H1 (cell line): ENCODE measurements around the gene FAM50A. TPM values are rescaled to one million over a fixed set of nuclear protein-coding genes. Genes with fewer than 3 reads are reported as not detected.

ENCODE experiments used
- CTCF ChIA-PET: fragments of 300-600 bp; sonication (Branson Sonifier 250); formaldehyde crosslinking; loops from one replicate; lab custom pipeline; 2021; ENCODE audit not compliant: partially characterized antibody; lab: Charles Lee
- POLR2A ChIA-PET: fragments of 300-600 bp; sonication (Branson Sonifier 250); formaldehyde crosslinking; loops from one replicate; lab custom pipeline; 2021; ENCODE audit warnings: inconsistent platforms; ENCODE audit not compliant: partially characterized antibody; lab: Charles Lee
- DNase-seq, 2 experiments: peaks; one replicate each; pipeline versions ENCODE4 v3.0.0 to v3.0.0-alpha.2; 2010 to 2022; ENCODE audit warnings: low spot score in 2 of 2, low read depth in 1 of 2, mixed read lengths in 1 of 2
- FAIRE-seq: peaks from 2 replicates; lab custom pipeline; 2011; peaks lifted over from hg19 to GRCh38; lab: Jason Lieb, UNC
- H2AFZ ChIP-seq: 2 replicates; pipeline ENCODE4 v1.8.1; 2012; ENCODE audit warnings: low read length, inconsistent platforms
- H2AK5ac ChIP-seq: 2 replicates; pipeline ENCODE4 v1.6.1; 2013; ENCODE audit warnings: low read depth, low read length
- H2BK120ac ChIP-seq: replicated peaks from 2 replicates; pipeline ENCODE3; 2013; ENCODE audit warnings: low read depth, low read length, inconsistent platforms
- H2BK12ac ChIP-seq: 2 replicates; pipeline ENCODE4 v1.6.1; 2013; ENCODE audit warnings: low read depth, low read length
- H2BK15ac ChIP-seq: 2 replicates; pipeline ENCODE4 v1.6.1; 2013; ENCODE audit warnings: low read length
- H2BK20ac ChIP-seq: 2 replicates; pipeline ENCODE4 v1.6.1; 2013; ENCODE audit warnings: low read length
- H2BK5ac ChIP-seq: 2 replicates; pipeline ENCODE4 v1.6.1; 2013; ENCODE audit warnings: low read depth, low read length
- H3K14ac ChIP-seq: 2 replicates; pipeline ENCODE4 v1.6.1; 2013; ENCODE audit warnings: inconsistent platforms; ENCODE audit not compliant: insufficient read length
- H3K18ac ChIP-seq: 2 replicates; pipeline ENCODE4 v1.6.1; 2013; ENCODE audit warnings: low read length; ENCODE audit errors: extremely low read depth
- H3K23ac ChIP-seq: 2 replicates; pipeline ENCODE4 v1.6.1; 2013; ENCODE audit warnings: inconsistent platforms; ENCODE audit not compliant: insufficient read length
- H3K23me2 ChIP-seq: 2 replicates; pipeline ENCODE4 v1.6.1; 2013; ENCODE audit warnings: low read depth, low read length
- H3K27ac ChIP-seq: 2 replicates; pipeline ENCODE4 v1.6.1; 2011; ENCODE audit warnings: low read depth, low read length, inconsistent platforms
- H3K27me3 ChIP-seq, 4 experiments: replicated peaks in 1 of 4; 1 replicate in 1 of 4; 2 replicates in 3 of 4; pipeline versions ENCODE4 v1.6.1 to v1.8.1; 2011 to 2013; ENCODE audit warnings: low read length in 3 of 4, mild to moderate bottlenecking in 3 of 4, inconsistent platforms in 2 of 4, mixed read lengths in 2 of 4, moderate library complexity in 1 of 4; ENCODE audit not compliant: control insufficient read depth in 3 of 4, insufficient read depth in 3 of 4; ENCODE audit errors: extremely low read depth in 1 of 4
- H3K36me3 ChIP-seq, 4 experiments: 2 replicates each; pipeline versions ENCODE4 v1.6.1 to v1.8.1; 2011 to 2013; ENCODE audit warnings: mild to moderate bottlenecking in 4 of 4, low read length in 3 of 4, moderate library complexity in 2 of 4, control low read depth in 1 of 4, inconsistent platforms in 1 of 4; ENCODE audit not compliant: insufficient read depth in 4 of 4, control insufficient read depth in 2 of 4
- H3K4ac ChIP-seq: replicated peaks from 2 replicates; pipeline ENCODE3; 2013; ENCODE audit warnings: low read length, low read depth, mixed read lengths, inconsistent platforms; ENCODE audit not compliant: insufficient read length
- H3K4me1 ChIP-seq, 4 experiments: replicated peaks in 1 of 4; 1 replicate in 1 of 4; 2 replicates in 3 of 4; pipeline versions ENCODE4 v1.6.1 to v1.8.1; 2011 to 2013; ENCODE audit warnings: low read length in 3 of 4, inconsistent platforms in 2 of 4, mixed read lengths in 1 of 4; ENCODE audit not compliant: insufficient read depth in 4 of 4, control insufficient read depth in 3 of 4
- H3K4me2 ChIP-seq, 2 experiments: 2 replicates each; pipeline versions ENCODE4 v1.6.1 to v1.8.1; 2011 to 2013; ENCODE audit warnings: low read depth in 2 of 2, low read length in 2 of 2, control low read depth in 1 of 2, inconsistent platforms in 1 of 2, mild to moderate bottlenecking in 1 of 2; ENCODE audit not compliant: insufficient read depth in 1 of 2
- H3K4me3 ChIP-seq, 4 experiments: fragments of 200-600, 300-600 bp in 1 of 4; sonication (generic), shearing (Covaris generic), sonication (Bioruptor Twin) in 1 of 4; 2 replicates each; pipeline versions ENCODE4 v1.5.1 to v1.8.1; 2011 to 2016; ENCODE audit warnings: low read length in 4 of 4, low read depth in 3 of 4, control low read depth in 2 of 4, inconsistent platforms in 2 of 4, mild to moderate bottlenecking in 2 of 4, mixed read lengths in 1 of 4, moderate library complexity in 1 of 4; ENCODE audit not compliant: insufficient read depth in 2 of 4; ENCODE audit errors: extremely low read depth in 1 of 4
- H3K56ac ChIP-seq: replicated peaks from 2 replicates; pipeline ENCODE3; 2013; ENCODE audit warnings: low read depth, mild to moderate bottlenecking, mixed read lengths, low read length, inconsistent platforms; ENCODE audit not compliant: insufficient read length
- H3K79me1 ChIP-seq: 2 replicates; pipeline ENCODE4 v1.6.1; 2013; ENCODE audit warnings: low read depth, low read length, control low read depth
- H3K79me2 ChIP-seq, 2 experiments: 2 replicates each; pipeline versions ENCODE4 v1.6.1 to v1.8.1; 2012 to 2013; ENCODE audit warnings: low read length in 2 of 2, mild to moderate bottlenecking in 2 of 2, inconsistent platforms in 1 of 2; ENCODE audit not compliant: insufficient read depth in 2 of 2, control insufficient read depth in 1 of 2
- H3K9ac ChIP-seq, 4 experiments: replicated peaks in 1 of 4; 1 replicate in 1 of 4; 2 replicates in 3 of 4; pipeline versions ENCODE4 v1.6.1 to v1.8.1; 2011 to 2013; ENCODE audit warnings: low read depth in 3 of 4, low read length in 3 of 4, control low read depth in 2 of 4, mild to moderate bottlenecking in 2 of 4, moderate library complexity in 2 of 4, inconsistent platforms in 1 of 4; ENCODE audit errors: extremely low read depth in 1 of 4
- H3K9me3 ChIP-seq, 2 experiments: 2 replicates each; pipeline versions ENCODE4 v1.6.1 to v1.8.1; 2012 to 2013; ENCODE audit warnings: mild to moderate bottlenecking in 2 of 2, moderate library complexity in 2 of 2, control low read depth in 1 of 2, inconsistent platforms in 1 of 2, low read depth in 1 of 2, low read length in 1 of 2, mixed read lengths in 1 of 2; ENCODE audit not compliant: insufficient read depth in 2 of 2
- H4K20me1 ChIP-seq, 2 experiments: replicated peaks in 1 of 2; 2 replicates each; pipeline versions ENCODE3 to v1.8.1; 2011 to 2013; ENCODE audit warnings: inconsistent platforms in 2 of 2, low read length in 2 of 2, mild to moderate bottlenecking in 1 of 2; ENCODE audit not compliant: insufficient read depth in 2 of 2, control insufficient read depth in 1 of 2
- H4K5ac ChIP-seq: 2 replicates; pipeline ENCODE4 v1.6.1; 2013; ENCODE audit warnings: low read length, low read depth, mixed read lengths, inconsistent platforms; ENCODE audit not compliant: insufficient read length
- H4K8ac ChIP-seq: 2 replicates; pipeline ENCODE4 v1.8.0; 2013; ENCODE audit warnings: mild to moderate bottlenecking, moderate library complexity, low read length, inconsistent platforms; ENCODE audit not compliant: insufficient read depth; ENCODE audit errors: extremely low read depth
- H4K91ac ChIP-seq: replicated peaks from 2 replicates; pipeline ENCODE3; 2013; ENCODE audit warnings: low read length, mixed read lengths, inconsistent platforms; ENCODE audit not compliant: insufficient read length
- BRCA1 ChIP-seq: IDR thresholded peaks from 2 replicates; pipeline ENCODE4 v1.6.1; 2012; ENCODE audit warnings: low read depth, low read length, improper control_type of control experiment
- EP300 ChIP-seq, 2 experiments: IDR thresholded peaks; 1 replicate in 1 of 2; 2 replicates in 1 of 2; pipeline ENCODE4 v1.6.1; 2011 to 2012; ENCODE audit warnings: low read depth in 2 of 2, low read length in 2 of 2, mild to moderate bottlenecking in 2 of 2, borderline replicate concordance in 1 of 2, inconsistent platforms in 1 of 2, moderate library complexity in 1 of 2
- KDM4A ChIP-seq: IDR thresholded peaks from one replicate; pipeline ENCODE4 v1.7.1; 2012; ENCODE audit warnings: low read depth, mild to moderate bottlenecking, moderate library complexity, low read length, inconsistent platforms; ENCODE audit not compliant: severe bottlenecking
- MAFK ChIP-seq: IDR thresholded peaks from 2 replicates; pipeline ENCODE4 v1.6.1; 2012; ENCODE audit warnings: low read depth, mild to moderate bottlenecking, improper control_type of control experiment, low read length
- TAF7 ChIP-seq: optimal IDR thresholded peaks from 2 replicates; pipeline ENCODE3; 2011; ENCODE audit warnings: low read depth, mild to moderate bottlenecking, inconsistent platforms, low read length, moderate library complexity, borderline replicate concordance
- WGBS, 2 experiments: shearing (Covaris generic) in 1 of 2; methylation state at CpG; one replicate each; pipeline versions ENCODE4 v1.1.6 to v1.1.7; 2013 to 2015; ENCODE audit warnings: low lambda C conversion rate in 2 of 2, mixed read lengths in 2 of 2, inconsistent platforms in 1 of 2, low coverage in 1 of 2, missing lambda C conversion rate in 1 of 2; ENCODE audit not compliant: insufficient replicate concordance in 2 of 2, insufficient coverage in 1 of 2, insufficient read length in 1 of 2; ENCODE audit errors: extremely low coverage in 1 of 2, missing lambda C conversion rate in 1 of 2; 5-methylcytosine and 5-hydroxymethylcytosine counted together
- polyA plus RNA-seq, 7 experiments: library from polyadenylated mRNA; depleted of rRNA in 3 of 7; stranded (reverse) in 5 of 7; unstranded in 2 of 7; fragments of >200 nt in 5 of 7; fragments of 200-250 nt in 2 of 7; gene quantifications; 1 replicate in 5 of 7; 2 replicates in 1 of 7; 4 replicates in 1 of 7; pipeline versions ENCODE4 v1.2.1 to v1.2.3, GENCODE V29; 2011 to 2013; ENCODE audit warnings: missing spikeins in 2 of 7, mixed read lengths in 2 of 7
- total RNA-seq: library from RNA; stranded (reverse); fragmentation: NEBNext Ultra II Directional; extraction: Animal tissue kit (Norgen Biotek cat#: 25700); gene quantifications from 2 replicates; pipeline ENCODE4 v1.2.1, GENCODE V29; 2021

Gene FAM50A
- total and polyA plus RNA-seq, 2 of the 8 experiments (the other 6 are each of a cell fraction or from before 2014, with no cell fraction given): 30.7 to 48.7 TPM

- DNase-seq (no peak), FAIRE-seq (no peak)
- H3K23ac ChIP-seq: no peak overlapping the region
- no peaks in the 10 kb centered on the region for H3K79me1 ChIP-seq
- no peaks in the 10 kb centered on the region for H3K79me2 ChIP-seq
- no peak overlapping the region for H2AK5ac ChIP-seq
- 85% methylated on average over 13 of the region's 28 CpGs; no CpG with 5 or more reads in 1 of the 2 experiments for WGBS, 2 experiments
- no peak overlapping the region for H3K4ac ChIP-seq
- CTCF ChIA-PET: interaction anchor here (1.4 kb wide), 1 partner anchor 10 kb away, joined by 3 read pairs; no protein-coding TSS in a partner anchor
- no peak overlapping the region for H3K4me2 ChIP-seq
- H3K4me1 ChIP-seq: no peaks in the 10 kb centered on the region
- H4K91ac ChIP-seq: no peak overlapping the region
- H4K20me1 ChIP-seq: no peaks in the 10 kb centered on the region
- TF ChIP-seq EP300 (IDR thresholded peaks at IDR 0.05; ENCODE audit: borderline replicate concordance in 1 of 2, low read depth in 2 of 2, low read length in 2 of 2): no peak
- no peak for TF ChIP-seq MAFK
- TF ChIP-seq TAF7: no peak
- no peak for TF ChIP-seq BRCA1
- TF ChIP-seq KDM4A: no peak
- H4K5ac ChIP-seq: no peak overlapping the region
- no peaks in the 10 kb centered on the region for H3K9me3 ChIP-seq
- H3K56ac ChIP-seq: no peak overlapping the region
- no peak overlapping the region for H2BK120ac ChIP-seq
- POLR2A ChIA-PET: interaction anchor here (1.4 kb wide), 1 partner anchor 11 kb away, joined by 3 read pairs; no protein-coding TSS in a partner anchor
- no peak overlapping the region for H2BK12ac ChIP-seq
- no peak overlapping the region for H3K4me3 ChIP-seq
- H4K8ac ChIP-seq: no peak overlapping the region
- no peak overlapping the region for H2BK5ac ChIP-seq
- H3K23me2 ChIP-seq: no peaks in the 10 kb centered on the region
- H3K14ac ChIP-seq: no peak overlapping the region
- H2BK15ac ChIP-seq: no peak overlapping the region
- H3K27me3 ChIP-seq: no peaks in the 10 kb centered on the region
- no peak overlapping the region for H3K18ac ChIP-seq
- peaks cover 0 to 25% (median 7%) of the 10 kb centered on the region in 4 experiments; a peak in 6 of 8 replicates for H3K36me3 ChIP-seq
- H2AFZ ChIP-seq: no peak overlapping the region
- no peak overlapping the region for H3K27ac ChIP-seq
- H2BK20ac ChIP-seq: no peak overlapping the region
- no peak overlapping the region for H3K9ac ChIP-seq
These were observed 20.9 kb downstream of the FAM50A start for GRCh38 chrX:154464806-154465365.
